HepG2 (cell line): ENCODE data around the gene SMARCD1.

Experiments used
- GZF1 ChIP-seq: sonication (generic); formaldehyde crosslinking; IDR thresholded peaks from 2 replicates; pipeline ENCODE4 v1.5.1; 2020; ENCODE audit warnings: mild to moderate bottlenecking, missing genetic modification reagents
- JUND ChIP-seq: sonication (generic); formaldehyde crosslinking; IDR thresholded peaks from 2 replicates; pipeline ENCODE4 v1.8.0; 2022; ENCODE audit warnings: mild to moderate bottlenecking, missing genetic modification reagents
- ZBTB21 ChIP-seq: sonication (generic); formaldehyde crosslinking; IDR thresholded peaks from 2 replicates; pipeline ENCODE4 v1.4.0; 2020; ENCODE audit warnings: missing genetic modification reagents
- ZNF354B ChIP-seq: sonication (generic); formaldehyde crosslinking; IDR thresholded peaks from 2 replicates; pipeline ENCODE4 v1.8.0; 2022; ENCODE audit warnings: mild to moderate bottlenecking, missing genetic modification reagents
- ZNF510 ChIP-seq: sonication (generic); formaldehyde crosslinking; IDR thresholded peaks from 2 replicates; pipeline ENCODE4 v1.4.0; 2020; ENCODE audit warnings: low read depth, mild to moderate bottlenecking, missing genetic modification reagents
- TF ChIP-seq, protein P1 (sequence below): sonication (generic); formaldehyde crosslinking; IDR thresholded peaks from 2 replicates; pipeline ENCODE4 v1.5.0; 2020; ENCODE audit warnings: mild to moderate bottlenecking, missing genetic modification reagents, moderate library complexity
- TF ChIP-seq, protein P2 (sequence below): sonication (generic); formaldehyde crosslinking; IDR thresholded peaks from 2 replicates; pipeline ENCODE4 v1.4.0; 2020; ENCODE audit warnings: missing genetic modification reagents
- TF ChIP-seq, protein P3 (sequence below): sonication (generic); formaldehyde crosslinking; IDR thresholded peaks from 2 replicates; pipeline ENCODE4 v1.9.0; 2021; ENCODE audit warnings: missing genetic modification reagents, borderline replicate concordance
- TF ChIP-seq, protein P4 (sequence below): sonication (generic); formaldehyde crosslinking; IDR thresholded peaks from 2 replicates; pipeline ENCODE4 v1.4.0; 2020; ENCODE audit warnings: missing genetic modification reagents, borderline replicate concordance
- TF ChIP-seq, protein P5 (sequence below): IDR thresholded peaks from 2 replicates; pipeline ENCODE4 v1.6.1; 2012; ENCODE audit warnings: inconsistent platforms
- TF ChIP-seq, protein P6 (sequence below): sonication (generic); formaldehyde crosslinking; IDR thresholded peaks from 2 replicates; pipeline ENCODE4 v1.5.0; 2020; ENCODE audit warnings: missing genetic modification reagents
- TF ChIP-seq, protein P7 (sequence below): IDR thresholded peaks from 2 replicates; pipeline ENCODE4 v1.6.1; 2016; ENCODE audit warnings: low read depth, borderline replicate concordance

DNA sequence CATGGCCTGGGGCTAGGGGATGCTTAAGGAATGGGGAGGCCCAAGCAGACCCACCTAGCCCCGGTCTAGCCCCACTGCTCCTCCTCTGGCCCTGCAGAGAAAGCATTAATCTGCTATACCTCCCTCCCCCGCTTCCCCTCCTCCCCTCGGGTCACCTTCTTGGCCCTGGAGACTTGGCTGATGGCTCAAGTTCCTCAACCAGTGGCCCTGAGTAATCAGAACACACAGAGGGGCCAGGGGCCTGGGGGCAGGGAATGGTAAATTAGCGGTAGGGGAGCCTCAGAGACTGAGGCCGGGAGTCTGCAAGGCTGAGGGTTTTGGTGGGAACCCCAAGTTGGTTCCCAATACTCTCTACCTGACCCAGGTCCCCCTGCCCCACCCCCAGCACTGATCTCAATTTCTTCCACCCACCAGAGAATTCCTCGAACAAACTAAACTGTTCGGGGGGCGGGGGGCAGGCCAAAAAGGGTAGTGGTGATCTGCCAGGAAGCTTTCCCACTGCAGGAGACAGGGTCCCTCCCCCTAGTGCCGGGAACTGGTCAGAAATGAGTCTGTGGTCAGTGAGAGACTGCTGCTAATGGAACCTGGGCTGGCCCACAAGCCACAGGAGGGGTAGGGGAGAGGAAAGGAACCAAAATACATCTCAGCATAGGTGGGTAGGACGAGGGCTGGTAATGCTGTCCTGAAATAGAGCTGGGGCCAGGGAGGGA is 12.8 kb upstream of the SMARCD1 start:
- TF ChIP-seq ZNF354B (no peak), JUND (CRISPR knock-in tag) (no peak), ZNF510 (no peak), ZBTB21 (no peak), GZF1 (CRISPR knock-in tag) (no peak)
- TF ChIP-seq, protein P1, sequence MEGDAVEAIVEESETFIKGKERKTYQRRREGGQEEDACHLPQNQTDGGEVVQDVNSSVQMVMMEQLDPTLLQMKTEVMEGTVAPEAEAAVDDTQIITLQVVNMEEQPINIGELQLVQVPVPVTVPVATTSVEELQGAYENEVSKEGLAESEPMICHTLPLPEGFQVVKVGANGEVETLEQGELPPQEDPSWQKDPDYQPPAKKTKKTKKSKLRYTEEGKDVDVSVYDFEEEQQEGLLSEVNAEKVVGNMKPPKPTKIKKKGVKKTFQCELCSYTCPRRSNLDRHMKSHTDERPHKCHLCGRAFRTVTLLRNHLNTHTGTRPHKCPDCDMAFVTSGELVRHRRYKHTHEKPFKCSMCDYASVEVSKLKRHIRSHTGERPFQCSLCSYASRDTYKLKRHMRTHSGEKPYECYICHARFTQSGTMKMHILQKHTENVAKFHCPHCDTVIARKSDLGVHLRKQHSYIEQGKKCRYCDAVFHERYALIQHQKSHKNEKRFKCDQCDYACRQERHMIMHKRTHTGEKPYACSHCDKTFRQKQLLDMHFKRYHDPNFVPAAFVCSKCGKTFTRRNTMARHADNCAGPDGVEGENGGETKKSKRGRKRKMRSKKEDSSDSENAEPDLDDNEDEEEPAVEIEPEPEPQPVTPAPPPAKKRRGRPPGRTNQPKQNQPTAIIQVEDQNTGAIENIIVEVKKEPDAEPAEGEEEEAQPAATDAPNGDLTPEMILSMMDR (CRISPR knock-in tag): no peak
- TF ChIP-seq, protein P2, sequence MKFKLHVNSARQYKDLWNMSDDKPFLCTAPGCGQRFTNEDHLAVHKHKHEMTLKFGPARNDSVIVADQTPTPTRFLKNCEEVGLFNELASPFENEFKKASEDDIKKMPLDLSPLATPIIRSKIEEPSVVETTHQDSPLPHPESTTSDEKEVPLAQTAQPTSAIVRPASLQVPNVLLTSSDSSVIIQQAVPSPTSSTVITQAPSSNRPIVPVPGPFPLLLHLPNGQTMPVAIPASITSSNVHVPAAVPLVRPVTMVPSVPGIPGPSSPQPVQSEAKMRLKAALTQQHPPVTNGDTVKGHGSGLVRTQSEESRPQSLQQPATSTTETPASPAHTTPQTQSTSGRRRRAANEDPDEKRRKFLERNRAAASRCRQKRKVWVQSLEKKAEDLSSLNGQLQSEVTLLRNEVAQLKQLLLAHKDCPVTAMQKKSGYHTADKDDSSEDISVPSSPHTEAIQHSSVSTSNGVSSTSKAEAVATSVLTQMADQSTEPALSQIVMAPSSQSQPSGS (CRISPR knock-in tag): no peak
- TF ChIP-seq, protein P3, sequence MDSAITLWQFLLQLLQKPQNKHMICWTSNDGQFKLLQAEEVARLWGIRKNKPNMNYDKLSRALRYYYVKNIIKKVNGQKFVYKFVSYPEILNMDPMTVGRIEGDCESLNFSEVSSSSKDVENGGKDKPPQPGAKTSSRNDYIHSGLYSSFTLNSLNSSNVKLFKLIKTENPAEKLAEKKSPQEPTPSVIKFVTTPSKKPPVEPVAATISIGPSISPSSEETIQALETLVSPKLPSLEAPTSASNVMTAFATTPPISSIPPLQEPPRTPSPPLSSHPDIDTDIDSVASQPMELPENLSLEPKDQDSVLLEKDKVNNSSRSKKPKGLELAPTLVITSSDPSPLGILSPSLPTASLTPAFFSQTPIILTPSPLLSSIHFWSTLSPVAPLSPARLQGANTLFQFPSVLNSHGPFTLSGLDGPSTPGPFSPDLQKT: no peak
- TF ChIP-seq, protein P4, sequence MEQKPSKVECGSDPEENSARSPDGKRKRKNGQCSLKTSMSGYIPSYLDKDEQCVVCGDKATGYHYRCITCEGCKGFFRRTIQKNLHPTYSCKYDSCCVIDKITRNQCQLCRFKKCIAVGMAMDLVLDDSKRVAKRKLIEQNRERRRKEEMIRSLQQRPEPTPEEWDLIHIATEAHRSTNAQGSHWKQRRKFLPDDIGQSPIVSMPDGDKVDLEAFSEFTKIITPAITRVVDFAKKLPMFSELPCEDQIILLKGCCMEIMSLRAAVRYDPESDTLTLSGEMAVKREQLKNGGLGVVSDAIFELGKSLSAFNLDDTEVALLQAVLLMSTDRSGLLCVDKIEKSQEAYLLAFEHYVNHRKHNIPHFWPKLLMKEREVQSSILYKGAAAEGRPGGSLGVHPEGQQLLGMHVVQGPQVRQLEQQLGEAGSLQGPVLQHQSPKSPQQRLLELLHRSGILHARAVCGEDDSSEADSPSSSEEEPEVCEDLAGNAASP (CRISPR knock-in tag): no peak
- TF ChIP-seq, protein P5, sequence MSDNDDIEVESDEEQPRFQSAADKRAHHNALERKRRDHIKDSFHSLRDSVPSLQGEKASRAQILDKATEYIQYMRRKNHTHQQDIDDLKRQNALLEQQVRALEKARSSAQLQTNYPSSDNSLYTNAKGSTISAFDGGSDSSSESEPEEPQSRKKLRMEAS: no peak
- TF ChIP-seq, protein P6, sequence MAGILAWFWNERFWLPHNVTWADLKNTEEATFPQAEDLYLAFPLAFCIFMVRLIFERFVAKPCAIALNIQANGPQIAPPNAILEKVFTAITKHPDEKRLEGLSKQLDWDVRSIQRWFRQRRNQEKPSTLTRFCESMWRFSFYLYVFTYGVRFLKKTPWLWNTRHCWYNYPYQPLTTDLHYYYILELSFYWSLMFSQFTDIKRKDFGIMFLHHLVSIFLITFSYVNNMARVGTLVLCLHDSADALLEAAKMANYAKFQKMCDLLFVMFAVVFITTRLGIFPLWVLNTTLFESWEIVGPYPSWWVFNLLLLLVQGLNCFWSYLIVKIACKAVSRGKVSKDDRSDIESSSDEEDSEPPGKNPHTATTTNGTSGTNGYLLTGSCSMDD: no peak
- TF ChIP-seq, protein P7, sequence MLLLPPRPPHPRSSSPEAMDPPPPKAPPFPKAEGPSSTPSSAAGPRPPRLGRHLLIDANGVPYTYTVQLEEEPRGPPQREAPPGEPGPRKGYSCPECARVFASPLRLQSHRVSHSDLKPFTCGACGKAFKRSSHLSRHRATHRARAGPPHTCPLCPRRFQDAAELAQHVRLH: no peak
